Measurements from ENCODE around the gene AVEN.

The AVEN gene

DNA sequence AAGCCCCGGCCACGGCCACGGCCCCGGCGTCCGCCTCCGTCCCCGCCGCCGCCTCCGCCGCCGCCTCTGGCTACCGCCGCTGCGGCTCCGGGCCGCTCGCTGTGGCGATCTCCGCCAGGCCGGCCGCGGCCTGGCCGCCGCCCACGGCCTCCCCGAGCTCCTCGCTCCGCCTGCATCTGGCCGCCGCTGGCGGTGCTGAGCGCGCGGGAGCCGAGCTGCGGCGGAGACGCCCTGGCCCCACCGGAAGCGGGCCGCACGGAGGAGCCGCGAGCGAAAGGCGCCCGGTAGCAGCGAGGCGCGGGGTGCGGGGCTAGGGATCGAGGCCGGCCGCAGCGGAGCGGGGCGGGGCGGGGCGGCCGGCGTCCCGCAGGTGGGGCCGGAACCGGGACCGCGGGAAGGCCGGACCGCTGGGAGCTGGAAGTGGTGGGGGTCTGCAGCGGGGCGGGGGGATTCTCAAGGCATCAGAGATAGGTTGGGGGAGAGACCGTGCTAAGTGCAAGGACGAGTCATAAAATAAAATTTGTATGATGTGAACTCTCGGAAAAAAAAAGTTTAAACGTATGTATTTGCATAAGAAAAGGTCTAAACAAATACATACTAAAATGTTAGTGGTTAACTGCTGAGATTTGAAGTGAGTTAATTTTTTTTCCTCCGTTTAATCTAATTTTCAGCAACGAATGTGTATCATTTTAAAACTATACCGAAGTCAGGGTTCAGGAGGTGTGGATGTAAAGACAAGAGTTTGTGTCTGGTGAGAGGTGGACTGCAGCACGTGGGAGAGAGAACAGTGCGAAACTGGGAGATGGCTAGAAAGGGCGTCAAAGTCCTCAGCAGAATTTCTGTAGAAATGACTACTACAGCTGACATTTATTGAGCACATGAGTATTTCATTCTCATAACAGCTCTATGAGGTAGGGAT is at the start of gene AVEN:
Gene AVEN, minus strand, starts transcription at position 334 of the 919 bp plus-strand sequence. Its CDS starts 158 bp downstream, at position 176.
- TF ChIP-seq CTCF (IDR thresholded peaks at IDR 0.05; ENCODE audit: low read length) = no peak
- no peak for TF ChIP-seq EZH2 (IDR thresholded peaks at IDR 0.05; ENCODE audit: borderline replicate concordance, low read length)
- H3K9me3 ChIP-seq (ENCODE audit: low read length) = no peaks in the 10 kb centered on the region
- no peaks in the 10 kb centered on the region for H3K27me3 ChIP-seq (ENCODE audit: insufficient read depth, low read length)
- H3K36me3 ChIP-seq (ENCODE audit: insufficient read depth, low read length) = no peaks in the 10 kb centered on the region
- H3K9ac ChIP-seq (ENCODE audit: low read length) = peak within 1 kb of the TSS; percentile 81
- H2AFZ ChIP-seq (ENCODE audit: low read length) = peak within 1 kb of the TSS; percentile 28; the same call in 1 of the 2 replicates
- H3K4me2 ChIP-seq (ENCODE audit: low read length) = peak within 1 kb of the TSS; percentile 81
- H3K4me1 ChIP-seq (ENCODE audit: insufficient read depth, low read length, severe bottlenecking) = peaks cover 18% of the 10 kb centered on the region
- no peaks in the 10 kb centered on the region for H3K79me2 ChIP-seq (ENCODE audit: insufficient read depth, low read length)
- no peaks in the 10 kb centered on the region for H3K9me2 ChIP-seq (ENCODE audit: low read depth, low read length)
- no peaks in the 10 kb centered on the region for H3F3A ChIP-seq (ENCODE audit: insufficient read depth, low read length)
- H3K27ac ChIP-seq (ENCODE audit: low read depth, low read length, poor library complexity, severe bottlenecking) = no peak within 1 kb of the TSS
- peak within 1 kb of the TSS; percentile 79 for H3K4me3 ChIP-seq (ENCODE audit: low read depth, low read length, poor library complexity, severe bottlenecking)
- H4K20me1 ChIP-seq (ENCODE audit: insufficient read depth, low read length) = no peaks in the 10 kb centered on the region

- H3K4me3 ChIP-seq (ENCODE audit: low read depth, low read length, poor library complexity, severe bottlenecking) = no peak overlapping the region
- no peak overlapping the region for H3K27ac ChIP-seq (ENCODE audit: low read depth, low read length, poor library complexity, severe bottlenecking)
- no peak overlapping the region for H2AFZ ChIP-seq (ENCODE audit: low read length)
- no peaks in the 10 kb centered on the region for H4K20me1 ChIP-seq (ENCODE audit: insufficient read depth, low read length)
- H3K27me3 ChIP-seq (ENCODE audit: insufficient read depth, low read length) = no peaks in the 10 kb centered on the region
- H3K4me1 ChIP-seq (ENCODE audit: insufficient read depth, low read length, severe bottlenecking) = no peaks in the 10 kb centered on the region
- H3K79me2 ChIP-seq (ENCODE audit: insufficient read depth, low read length) = no peaks in the 10 kb centered on the region
- no peaks in the 10 kb centered on the region for H3F3A ChIP-seq (ENCODE audit: insufficient read depth, low read length)
- H3K9me2 ChIP-seq (ENCODE audit: low read depth, low read length) = no peaks in the 10 kb centered on the region
- H3K9me3 ChIP-seq (ENCODE audit: low read length) = no peaks in the 10 kb centered on the region
- TF ChIP-seq CTCF (IDR thresholded peaks at IDR 0.05; ENCODE audit: low read length) = no peak
- TF ChIP-seq EZH2 (IDR thresholded peaks at IDR 0.05; ENCODE audit: borderline replicate concordance, low read length) = no peak
- H3K9ac ChIP-seq (ENCODE audit: low read length) = no peak overlapping the region
- H3K36me3 ChIP-seq (ENCODE audit: insufficient read depth, low read length) = peaks cover 54% of the 10 kb centered on the region
- no peak overlapping the region for H3K4me2 ChIP-seq (ENCODE audit: low read length)
Observed at GRCh38 chr15:34085746-34086145, 46.7 kb upstream of the AVEN start.

- H3K9me2 ChIP-seq (ENCODE audit: low read depth, low read length) = no peaks in the 10 kb centered on the region
- no peaks in the 10 kb centered on the region for H3K79me2 ChIP-seq (ENCODE audit: insufficient read depth, low read length)
- peaks cover 42% of the 10 kb centered on the region for H3K36me3 ChIP-seq (ENCODE audit: insufficient read depth, low read length)
- no peaks in the 10 kb centered on the region for H3K9me3 ChIP-seq (ENCODE audit: low read length)
- H3K27me3 ChIP-seq (ENCODE audit: insufficient read depth, low read length) = no peaks in the 10 kb centered on the region
- H4K20me1 ChIP-seq (ENCODE audit: insufficient read depth, low read length) = no peaks in the 10 kb centered on the region
- no peak overlapping the region for H3K9ac ChIP-seq (ENCODE audit: low read length)
- no peak overlapping the region for H3K27ac ChIP-seq (ENCODE audit: low read depth, low read length, poor library complexity, severe bottlenecking)
- H2AFZ ChIP-seq (ENCODE audit: low read length) = no peak overlapping the region
- H3K4me2 ChIP-seq (ENCODE audit: low read length) = no peak overlapping the region
- TF ChIP-seq EZH2 (IDR thresholded peaks at IDR 0.05; ENCODE audit: borderline replicate concordance, low read length) = no peak
- TF ChIP-seq CTCF (IDR thresholded peaks at IDR 0.05; ENCODE audit: low read length) = no peak
- no peaks in the 10 kb centered on the region for H3F3A ChIP-seq (ENCODE audit: insufficient read depth, low read length)
- no peaks in the 10 kb centered on the region for H3K4me1 ChIP-seq (ENCODE audit: insufficient read depth, low read length, severe bottlenecking)
- H3K4me3 ChIP-seq (ENCODE audit: low read depth, low read length, poor library complexity, severe bottlenecking) = no peak overlapping the region
Observed at GRCh38 chr15:34084086-34084485, 45.1 kb upstream of the AVEN start.

All from OCI-LY1 (cell line).